NOMO-1 treated with dmso at 0.1 percent for 144 hours (cell line): ENCODE results near the gene TOR1B.
"Not testable (repeated sequence)": the region's sequence is repeated elsewhere in the genome, so short reads cannot be mapped to it uniquely, and the experiment has no call there.

ENCODE experiments used
- DNase-seq: peaks from one replicate; lab custom pipeline; 2025; ENCODE audit not compliant: unreplicated experiment; lab: John Stamatoyannopoulos, UW

Gene TOR1B

GRCh38 chr9:129776096-129776495, 26.9 kb upstream of the TOR1B start:
- DNase-seq: not testable (repeated sequence)

GRCh38 chr9:129776566-129776937, 26.4 kb upstream of the TOR1B start:
- no peak for DNase-seq

DNA sequence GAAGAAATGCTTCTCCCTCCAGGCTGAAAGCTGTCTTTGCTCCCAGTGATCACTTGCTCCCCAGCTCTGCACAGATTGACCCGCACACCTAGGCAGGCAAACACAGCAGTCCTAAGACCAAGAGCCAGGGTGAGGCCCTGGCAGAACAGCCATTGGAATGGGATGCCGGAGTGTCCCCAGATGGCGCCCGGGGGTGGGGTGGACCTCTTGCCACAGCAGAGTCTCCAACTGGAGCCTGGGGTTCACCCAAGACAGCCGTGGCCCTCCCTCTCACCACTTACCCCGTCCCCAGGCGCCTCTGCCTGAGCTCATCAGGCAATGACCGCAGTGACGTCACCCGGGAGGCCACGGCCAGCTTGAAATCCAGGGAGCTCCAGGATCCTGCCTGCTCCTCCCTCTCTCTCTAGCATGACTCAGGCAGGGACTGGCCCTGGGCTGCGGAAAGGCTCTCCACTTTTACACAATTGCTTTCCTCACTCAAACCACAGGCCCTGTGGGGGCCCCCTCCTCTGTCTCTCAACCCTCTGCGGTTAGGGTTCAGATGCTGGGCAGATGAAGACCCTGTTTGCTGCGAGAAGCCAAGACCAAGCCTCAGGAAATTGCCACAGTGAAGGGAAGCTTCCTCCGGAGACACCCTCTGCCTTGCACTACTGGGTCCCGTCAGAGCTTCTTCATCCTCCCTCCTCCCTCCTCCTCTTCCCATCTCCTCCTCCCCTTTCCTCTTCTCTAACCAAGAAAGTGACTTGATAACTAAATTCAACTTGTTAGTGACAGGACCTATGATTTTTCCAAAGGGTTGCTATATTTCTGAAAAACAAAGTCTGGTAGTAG, 25.8 kb upstream of the TOR1B start:
- DNase-seq: peak; percentile 98

DNA sequence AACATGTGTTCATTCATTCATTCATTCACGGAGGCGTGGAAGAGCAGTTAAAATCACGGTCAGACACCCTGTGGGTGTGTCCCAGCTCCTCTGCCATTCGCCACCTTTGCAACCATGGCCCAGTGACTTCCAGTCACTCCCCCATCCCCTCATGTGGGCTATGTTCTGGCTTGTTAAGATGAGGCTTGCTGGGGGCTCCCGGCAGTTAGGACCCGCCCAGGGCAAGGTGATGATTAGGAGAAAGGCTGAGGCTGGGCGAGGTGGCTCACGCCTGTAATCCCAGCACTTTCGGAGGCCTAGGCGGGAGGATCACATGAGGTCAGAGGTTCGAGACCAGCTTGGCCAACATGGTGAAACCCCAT, 25.2 kb upstream of the TOR1B start:
- no peak for DNase-seq

GRCh38 chr9:129778469-129778868, 24.5 kb upstream of the TOR1B start:
- no peak for DNase-seq

DNA sequence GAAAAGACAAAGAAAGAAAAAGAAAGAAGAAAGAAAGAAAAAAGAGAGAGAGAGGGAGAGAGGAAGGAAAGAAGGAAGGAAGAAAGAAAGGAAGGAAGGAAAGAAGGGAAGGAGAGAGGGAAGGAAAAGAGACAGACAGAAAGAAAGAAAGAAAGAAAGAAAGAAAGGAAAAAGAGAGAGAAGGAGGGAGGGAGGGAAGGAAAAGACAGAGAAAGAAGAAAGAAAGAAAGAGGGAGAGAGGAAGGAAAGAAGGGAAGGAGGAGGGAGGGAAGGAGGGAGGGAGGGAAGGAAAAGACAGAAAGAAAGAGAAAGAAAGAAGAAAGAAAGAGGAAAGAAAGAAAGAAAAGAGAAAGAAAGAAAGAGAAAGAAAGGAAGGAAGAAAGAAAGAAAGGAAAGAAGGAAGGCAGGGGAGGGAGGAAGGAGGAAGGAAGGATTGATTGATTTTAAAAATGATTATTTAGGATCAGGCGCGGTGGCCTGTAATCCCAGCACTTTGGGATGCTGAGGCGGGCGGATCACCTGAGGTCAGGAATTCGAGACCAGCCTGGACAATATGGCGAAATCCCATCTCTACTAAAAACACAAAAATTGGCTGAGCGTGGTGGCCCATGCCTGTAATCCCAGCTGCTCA, 23.3 kb upstream of the TOR1B start:
- no peak for DNase-seq

DNA sequence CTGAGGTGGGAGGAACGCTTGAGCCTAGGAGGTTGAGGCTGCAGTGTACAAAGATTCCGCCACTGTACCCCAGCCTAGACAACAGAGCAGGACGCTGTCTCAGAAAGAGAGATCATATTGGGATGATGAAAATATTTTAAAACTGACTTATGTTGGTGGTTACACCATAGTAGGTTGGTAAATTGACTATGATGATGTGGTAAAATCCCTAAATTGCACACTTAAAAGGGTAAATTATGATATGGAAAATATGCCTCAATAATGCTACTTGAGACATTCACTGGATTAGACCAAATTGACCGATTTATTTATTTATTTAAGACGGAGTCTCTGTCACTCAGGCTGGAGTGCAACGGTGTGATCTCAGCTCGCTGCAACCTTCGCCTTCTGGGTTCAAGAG, 21.9 kb upstream of the TOR1B start:
- no peak for DNase-seq

- DNase-seq: no peak
These were observed 21.0 kb upstream of the TOR1B start for GRCh38 chr9:129781981-129782380.

DNA sequence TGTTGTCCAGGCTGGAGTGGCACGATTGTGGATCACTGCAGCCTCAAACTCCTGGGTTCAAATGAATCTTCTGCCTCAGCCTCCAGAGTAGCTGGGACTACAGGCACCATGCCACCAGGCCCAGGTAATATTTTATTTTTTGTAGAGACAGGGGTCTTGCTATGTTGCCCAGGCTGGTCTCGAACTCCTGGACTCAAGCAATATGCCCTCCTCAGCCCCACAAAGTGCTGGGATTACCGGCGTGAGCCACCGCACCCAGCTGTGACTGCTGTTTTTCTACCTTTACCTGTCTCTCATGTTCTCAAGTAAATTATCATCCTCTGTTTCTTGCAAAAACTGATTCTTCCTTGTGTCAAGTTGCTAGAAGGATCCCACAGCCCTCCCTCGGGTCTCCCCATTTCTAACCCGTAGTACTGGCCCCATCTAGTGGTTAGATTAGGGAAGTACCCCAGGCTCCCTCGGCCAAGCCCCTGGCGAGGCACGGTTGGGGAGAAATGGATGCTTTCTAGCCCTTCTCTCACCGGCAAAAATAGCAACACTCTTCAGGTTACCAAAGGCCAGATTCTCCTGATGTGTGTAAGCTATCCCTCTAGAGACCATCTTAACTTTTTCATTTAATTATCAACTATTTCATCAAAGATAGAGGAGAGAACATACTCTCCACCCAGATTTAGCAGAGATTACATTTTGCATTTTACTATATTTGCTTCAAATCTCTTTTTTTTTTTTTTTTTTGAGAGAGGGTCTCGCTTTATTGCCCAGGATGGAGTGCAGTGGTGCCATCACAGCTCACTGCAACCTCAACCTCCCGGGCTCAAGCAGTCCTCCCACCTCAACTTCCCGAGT, 19.2 kb upstream of the TOR1B start:
- DNase-seq: peak; percentile 51

- not testable (repeated sequence) for DNase-seq
These were observed 18.0 kb upstream of the TOR1B start for GRCh38 chr9:129784970-129785369.

GRCh38 chr9:129785866-129786265, 17.1 kb upstream of the TOR1B start:
- no peak for DNase-seq

DNA sequence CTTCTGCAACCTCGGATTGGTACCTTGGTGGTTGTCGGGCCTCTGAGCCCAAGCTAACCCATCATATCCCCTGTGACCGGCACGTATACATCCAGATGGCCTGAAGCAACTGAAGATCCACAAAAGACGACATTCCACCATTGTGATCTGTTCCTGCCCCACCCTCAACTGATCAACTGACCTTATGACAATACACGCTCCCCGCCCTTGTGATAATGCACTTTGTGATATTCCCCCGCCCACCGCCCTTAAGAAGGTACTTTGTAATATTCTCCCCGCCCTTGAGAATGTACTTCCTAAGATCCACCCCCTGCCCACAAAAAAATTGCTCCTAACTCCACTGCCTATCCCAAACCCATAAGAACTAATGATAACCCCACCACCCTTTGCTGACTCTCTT, 16.5 kb upstream of the TOR1B start:
- DNase-seq: no peak

GRCh38 chr9:129794549-129794948, 8.4 kb upstream of the TOR1B start:
- DNase-seq: no peak

- not testable (repeated sequence) for DNase-seq
These were observed 7.0 kb upstream of the TOR1B start for GRCh38 chr9:129796029-129796428.

GRCh38 chr9:129798973-129799372, 4.0 kb upstream of the TOR1B start:
- no peak for DNase-seq

GRCh38 chr9:129801504-129801903, 1.5 kb upstream of the TOR1B start:
- DNase-seq: no peak

- no peak for DNase-seq
These were observed 684 bp downstream of the TOR1B start for GRCh38 chr9:129803676-129804060.

- peak; percentile 28 for DNase-seq
These were observed 3.1 kb downstream of the TOR1B start for GRCh38 chr9:129806061-129806460.

- no peak for DNase-seq
These were observed 6.4 kb downstream of the TOR1B start for GRCh38 chr9:129809346-129809745.

GRCh38 chr9:129810116-129810515, 7.1 kb downstream of the TOR1B start:
- no peak for DNase-seq

GRCh38 chr9:129810788-129811187, 7.8 kb downstream of the TOR1B start:
- DNase-seq: no peak

DNA sequence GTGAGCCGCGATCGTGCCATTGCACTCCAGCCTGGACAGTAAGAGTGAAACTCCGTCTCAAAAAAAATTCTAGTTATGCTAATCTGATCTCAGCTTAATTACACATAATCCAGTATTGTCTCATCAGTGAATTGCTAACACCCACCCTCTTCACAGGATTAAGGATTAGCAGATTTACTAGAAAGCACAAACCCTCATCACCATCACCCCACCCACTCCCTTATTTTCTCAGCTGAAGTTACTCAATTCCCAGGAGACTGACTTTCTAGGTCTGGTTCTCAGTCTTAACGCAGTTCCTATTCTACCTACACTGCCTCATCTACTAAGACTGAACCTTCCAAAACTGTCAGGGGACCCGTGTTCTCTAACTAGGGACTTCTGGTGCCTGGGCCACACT, 9.0 kb downstream of the TOR1B start:
- no peak for DNase-seq
